GM19239 (cell line): ENCODE data around the gene SPAG5.
A peak's percentile ranks its signal among the peaks of the same experiment; 100 is the strongest.

Experiments used
- DNase-seq: peaks from one replicate; pipeline ENCODE4 v3.0.0; 2011; ENCODE audit warnings: low spot score; ENCODE audit not compliant: insufficient read length
- FAIRE-seq: peaks from 2 replicates; lab custom pipeline; 2011; peaks lifted over from hg19 to GRCh38; lab: Jason Lieb, UNC

The SPAG5 gene

DNA sequence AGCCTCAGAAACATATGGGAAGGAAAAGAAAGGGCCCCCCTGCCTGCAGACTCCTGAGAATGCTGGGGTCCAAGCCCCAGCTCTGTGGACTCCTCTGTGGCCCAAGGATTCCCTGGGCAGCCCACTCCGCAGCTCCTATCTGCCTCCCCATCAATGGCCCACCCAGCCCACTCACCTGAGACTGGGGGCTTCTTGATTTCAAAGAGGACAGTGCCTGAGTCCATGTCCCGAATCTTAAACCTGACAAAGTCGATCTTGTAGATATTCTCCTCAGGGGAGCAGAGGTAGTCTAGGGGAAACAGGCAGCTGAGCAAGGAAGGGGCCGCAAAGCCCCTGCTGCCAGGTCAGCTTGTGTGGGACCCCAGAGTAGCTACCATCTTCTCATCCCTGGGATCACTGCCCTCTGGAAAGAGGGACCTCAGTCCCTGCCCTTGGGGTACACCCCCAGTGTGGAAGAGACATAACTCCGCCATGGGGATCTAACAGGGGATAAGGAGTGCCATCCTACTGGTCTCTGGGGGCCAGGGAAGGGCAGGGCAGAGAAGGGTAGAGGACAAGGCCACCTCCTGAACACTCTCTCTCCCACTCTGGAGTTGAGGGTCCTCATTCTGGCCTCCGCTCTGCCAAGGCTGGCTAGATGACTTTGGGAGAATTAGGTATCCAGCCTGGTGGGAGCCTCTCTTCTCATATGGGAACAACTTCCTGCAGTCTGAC, 50.3 kb downstream of the SPAG5 start:
- DNase-seq (no peak), FAIRE-seq (no peak)

DNA sequence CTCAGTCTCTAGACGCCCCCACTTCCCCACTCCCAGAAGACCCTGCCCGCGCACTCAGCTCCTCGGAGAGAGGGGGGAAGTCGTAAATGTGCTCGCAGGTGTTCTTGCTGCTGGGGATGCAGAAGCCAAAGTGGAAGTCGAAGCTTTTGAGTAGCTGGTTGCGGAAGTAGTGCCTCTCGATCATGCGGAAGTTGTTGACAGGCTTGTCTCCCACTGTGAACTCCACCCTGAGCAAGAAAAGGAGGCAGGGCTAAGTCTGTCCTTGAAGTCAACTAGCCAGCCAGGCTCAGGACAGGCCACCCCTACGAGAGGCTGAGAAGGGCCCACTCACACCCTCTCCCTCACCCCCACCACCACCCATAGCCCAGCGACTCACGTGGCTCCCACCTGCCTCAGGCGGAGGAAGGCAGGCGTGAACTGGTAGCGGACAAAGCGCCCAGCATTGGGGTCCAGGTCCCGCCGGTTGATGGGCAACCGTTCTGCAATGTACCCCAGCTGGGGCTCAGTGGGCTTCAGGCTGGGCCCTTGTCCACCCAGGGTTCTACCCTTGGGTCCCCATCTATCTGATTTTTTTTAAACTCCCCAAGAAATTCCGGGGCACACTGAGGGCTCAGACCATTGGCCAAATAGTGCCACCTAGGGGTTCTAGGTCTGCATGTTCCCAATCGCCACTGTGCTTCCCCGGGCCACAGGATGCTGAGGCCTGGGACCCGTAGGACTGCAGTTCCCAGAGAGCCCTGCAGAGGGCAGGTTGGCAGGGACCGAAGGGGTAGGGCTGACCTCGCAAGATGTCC, 51.0 kb downstream of the SPAG5 start:
- peak; percentile 96 for FAIRE-seq
- DNase-seq: peak; percentile 65

- DNase-seq (no peak), FAIRE-seq (no peak)
These were observed 51.7 kb downstream of the SPAG5 start for GRCh38 chr17:28547096-28547622.

- FAIRE-seq (no peak), DNase-seq (no peak)
These were observed 52.9 kb downstream of the SPAG5 start for GRCh38 chr17:28545787-28546415.

DNA sequence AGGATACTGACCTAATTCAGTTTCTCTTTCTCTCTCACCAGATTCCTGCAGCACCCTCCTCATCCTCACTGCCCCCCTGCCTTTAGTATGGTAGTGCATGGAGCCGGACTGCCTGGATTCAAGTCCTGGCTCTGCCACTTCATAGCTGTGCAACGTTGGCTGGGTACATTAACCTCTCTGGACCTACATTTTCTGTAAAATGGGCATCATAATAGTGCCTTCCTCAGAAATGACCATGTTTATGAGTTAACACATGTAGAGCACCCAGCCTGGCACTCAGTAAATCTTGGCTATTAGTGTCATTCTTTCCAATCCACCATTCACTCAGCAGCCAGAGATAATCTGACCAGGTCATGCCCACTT, 53.7 kb downstream of the SPAG5 start:
- FAIRE-seq (no peak), DNase-seq (no peak)

- DNase-seq (no peak), FAIRE-seq (no peak)
These were observed 54.3 kb downstream of the SPAG5 start for GRCh38 chr17:28544402-28545140.

GRCh38 chr17:28541439-28541838, 57.4 kb downstream of the SPAG5 start:
- DNase-seq: no peak
- no peak for FAIRE-seq

DNA sequence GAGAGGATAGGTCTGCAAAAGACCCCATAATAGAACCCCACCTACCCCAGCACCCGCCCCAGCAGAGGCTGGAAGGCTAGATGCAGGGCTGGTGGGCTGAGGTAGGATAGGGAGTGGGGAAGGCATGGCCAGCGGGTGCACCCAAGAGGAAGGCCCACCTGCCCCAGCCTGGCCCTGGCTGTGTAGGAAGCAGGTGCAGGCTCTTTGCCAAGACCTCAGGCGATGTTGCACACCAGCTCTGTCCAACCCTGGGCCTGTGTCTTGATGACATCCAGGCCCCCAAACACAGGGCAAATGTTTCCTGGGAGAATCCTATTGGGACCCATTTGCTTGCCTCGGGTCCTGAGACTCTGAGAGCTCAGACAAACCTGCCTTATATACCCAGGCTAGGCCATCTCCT, 58.6 kb downstream of the SPAG5 start:
- FAIRE-seq (no peak), DNase-seq (no peak)

GRCh38 chr17:28538296-28538895, 60.4 kb downstream of the SPAG5 start:
- no peak for FAIRE-seq

GRCh38 chr17:28537219-28537610, 61.6 kb downstream of the SPAG5 start:
- DNase-seq: no peak
- no peak for FAIRE-seq

More at GRCh38 chr17:28538296-28538895, 60.4 kb downstream of the SPAG5 start:
- DNase-seq: no peak

GRCh38 chr17:28536532-28537218, 62.1 kb downstream of the SPAG5 start:
- FAIRE-seq: no peak

DNA sequence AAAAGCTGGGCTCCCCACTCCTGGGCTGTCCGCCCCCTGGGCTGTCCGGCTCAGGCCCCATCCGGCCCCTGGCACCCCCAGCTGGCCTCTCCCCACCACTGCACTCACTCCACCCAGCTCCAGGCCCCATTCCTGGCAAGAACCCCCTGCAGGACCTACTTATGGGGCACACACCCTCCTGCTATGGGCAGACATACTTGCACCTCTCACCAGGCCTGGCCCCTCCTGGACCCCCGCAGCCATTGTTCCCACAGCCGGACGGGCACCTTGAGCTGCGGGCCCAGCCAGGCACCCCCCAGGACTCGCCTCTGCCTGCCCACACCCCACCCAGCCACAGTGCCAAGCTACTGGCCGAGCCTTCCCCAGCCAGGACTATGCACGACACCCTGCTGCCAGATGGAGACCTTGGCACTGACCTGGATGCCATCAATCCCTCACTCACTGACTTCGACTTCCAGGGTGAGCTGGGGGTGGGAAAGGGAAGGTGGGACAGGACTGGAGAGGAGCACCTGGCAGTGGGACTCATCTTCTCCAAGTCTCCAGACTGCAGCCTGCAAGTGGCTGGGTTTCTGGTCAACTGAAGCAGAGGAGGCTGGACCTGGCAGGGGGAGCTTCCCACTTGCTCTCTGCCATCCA, 64.0 kb downstream of the SPAG5 start:
- DNase-seq (no peak), FAIRE-seq (no peak)

More at GRCh38 chr17:28536532-28537218, 62.1 kb downstream of the SPAG5 start:
- no peak for DNase-seq

DNA sequence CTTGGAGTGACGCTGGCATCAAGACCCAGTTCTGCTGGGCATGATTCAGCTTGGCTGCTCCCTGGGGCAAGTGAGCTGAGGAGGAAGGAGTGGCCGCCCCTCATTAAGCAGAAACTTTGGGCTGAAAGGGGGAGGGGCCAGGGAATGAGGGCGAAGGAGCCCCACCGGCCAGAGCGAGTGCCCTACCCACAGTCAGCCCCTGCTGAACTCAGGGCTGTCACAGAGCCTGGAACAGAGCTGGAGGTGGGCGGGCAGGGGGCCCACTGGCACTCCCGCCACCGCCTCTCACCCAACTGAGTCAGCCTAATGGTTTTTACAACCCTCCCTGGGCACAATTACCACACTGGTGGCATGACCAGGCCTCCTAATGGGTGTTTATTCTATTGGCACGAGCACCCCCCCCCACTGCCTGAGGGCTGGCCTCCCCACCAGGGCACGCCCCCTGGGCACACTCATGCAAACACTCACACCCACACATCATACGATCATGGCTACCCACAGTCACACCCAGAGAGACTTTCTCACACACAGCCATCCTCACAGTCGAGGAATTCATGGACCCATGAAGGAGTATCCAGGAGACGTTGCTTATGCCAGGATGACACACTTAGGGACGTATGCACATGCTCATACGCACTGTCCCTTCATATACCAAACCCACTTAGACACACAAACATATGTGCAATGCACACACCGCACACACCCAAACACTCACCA, 65.6 kb downstream of the SPAG5 start:
- DNase-seq (no peak), FAIRE-seq (no peak)

DNA sequence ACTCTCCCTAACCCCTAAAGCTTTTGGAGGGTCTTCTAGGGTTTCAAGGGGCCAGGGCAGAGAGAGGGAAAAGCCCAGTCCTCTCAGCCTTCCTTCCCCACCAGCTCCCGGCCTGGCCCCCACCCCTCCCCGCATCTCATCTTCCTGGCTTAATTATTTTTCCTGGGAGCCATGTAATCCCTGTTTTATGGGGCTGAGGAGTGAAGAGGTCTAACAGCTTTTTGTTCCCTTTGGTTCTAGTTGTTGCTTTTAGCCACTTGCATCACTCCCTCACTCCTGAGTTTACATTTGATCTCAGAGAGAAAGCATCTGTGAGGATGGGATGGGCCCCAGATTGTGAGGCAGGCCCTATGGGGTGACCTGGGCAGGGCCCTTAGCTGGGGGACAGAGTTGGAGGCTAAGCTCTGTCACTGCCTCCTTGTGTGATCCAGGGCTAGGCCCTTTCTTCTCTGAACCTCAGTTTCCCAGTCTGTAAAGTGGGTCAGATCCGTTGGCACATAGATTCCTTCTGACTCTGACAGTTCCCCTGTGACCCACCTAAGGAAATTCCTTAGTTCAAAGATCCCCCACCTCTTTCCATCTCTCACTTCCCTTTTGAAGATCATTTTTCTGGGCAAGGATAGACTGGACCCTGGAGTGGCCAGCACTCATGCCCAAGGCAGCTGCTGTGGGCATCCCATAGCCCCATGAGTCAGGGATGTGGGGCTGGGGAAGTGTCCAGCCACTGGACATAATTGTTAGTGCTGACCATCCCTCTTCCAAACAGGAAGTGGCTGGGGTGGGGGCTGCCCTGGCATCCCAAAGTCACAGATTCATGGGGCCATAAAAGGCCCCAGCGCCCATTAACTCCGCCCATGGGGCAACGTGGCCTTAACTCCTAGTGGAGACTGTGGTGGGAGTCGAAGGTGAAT, 66.5 kb downstream of the SPAG5 start:
- DNase-seq (no peak), FAIRE-seq (no peak)

DNA sequence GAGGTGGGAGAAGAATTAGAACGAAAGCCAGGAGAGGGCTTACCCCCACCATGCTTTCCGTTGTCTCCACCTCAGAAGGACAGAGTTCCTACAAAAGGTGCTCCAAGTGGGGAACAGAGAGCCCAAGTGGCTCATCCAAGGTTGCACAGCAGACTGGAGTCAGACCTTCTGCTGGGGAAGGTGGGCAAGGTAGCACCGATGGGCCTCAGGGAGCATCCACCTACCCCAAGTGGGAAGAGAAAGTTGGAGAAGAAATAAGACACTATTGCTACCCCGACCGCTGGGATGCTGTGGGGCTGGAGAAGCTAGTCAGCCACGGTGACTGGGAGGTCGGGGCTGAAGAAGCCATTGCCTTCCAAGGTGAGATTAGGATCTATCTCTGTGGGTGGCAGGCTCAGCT, 67.9 kb downstream of the SPAG5 start:
- no peak for DNase-seq
- FAIRE-seq: no peak

DNA sequence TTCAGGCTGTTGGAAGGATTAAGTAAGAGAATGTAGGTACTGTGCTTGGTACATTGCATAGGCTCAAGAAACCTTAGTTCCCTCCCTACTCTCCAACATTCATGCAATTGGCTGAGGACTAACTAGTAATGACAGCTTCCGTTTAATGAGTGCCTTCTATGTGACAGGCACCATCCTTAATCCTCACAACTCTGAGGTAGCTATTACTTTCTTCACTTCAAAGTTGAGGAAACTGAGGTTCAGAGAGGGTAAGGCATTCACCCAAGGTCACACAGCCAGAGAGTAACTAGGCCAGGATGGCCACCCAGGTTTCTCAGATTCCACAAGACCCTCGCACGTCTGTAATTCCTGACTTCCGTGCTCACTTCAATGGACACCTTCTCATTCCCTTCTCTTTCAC, 68.6 kb downstream of the SPAG5 start:
- FAIRE-seq: no peak
- no peak for DNase-seq

DNA sequence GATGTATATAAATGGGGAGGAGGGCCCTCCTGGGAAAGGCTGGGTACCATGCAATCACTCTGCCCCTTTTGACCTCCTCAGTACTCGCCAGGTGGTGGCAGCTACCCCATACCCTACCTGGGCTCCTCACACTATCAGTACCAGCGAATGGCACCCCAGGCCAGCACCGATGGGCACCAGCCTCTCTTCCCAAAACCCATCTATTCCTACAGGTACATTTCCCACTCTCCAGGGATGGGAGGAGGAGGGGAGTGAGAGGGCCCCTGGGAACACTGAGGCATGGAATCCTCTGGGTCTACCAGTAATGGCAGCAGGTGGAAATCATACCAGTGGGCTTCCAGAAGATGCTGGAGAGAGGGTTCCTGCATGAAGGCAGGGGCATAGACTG, 69.8 kb downstream of the SPAG5 start:
- DNase-seq: no peak
- no peak for FAIRE-seq
